Right ventricle myocardium inferior (tissue), 1 donor: Measurements from ENCODE around the gene ASTN2. TPM values are rescaled to one million over a fixed set of nuclear protein-coding genes. Genes with fewer than 3 reads are reported as not detected.

Experiments
- ATAC-seq: fragments of 200-7000 bp; cut with Tn5 transposase; one replicate; pipeline ENCODE4 v1.9.1; 2020; ENCODE audit warnings: mild to moderate bottlenecking, moderate library complexity
- DNase-seq: peaks from one replicate; pipeline ENCODE4 v3.0.0; 2021; ENCODE audit errors: missing footprints
- intact Hi-C: fragments of 100-400 bp; cut with DNase I; formaldehyde crosslinking; loops from one replicate; pipeline ENCODE4 v1.11.0; 2022
- total RNA-seq: library from RNA; stranded (reverse); fragmentation: NEBNext Ultra II Directional; extraction: Animal tissue kit (Norgen Biotek cat#: 25700); gene quantifications from one replicate; pipeline ENCODE4 v1.2.1, GENCODE V29; 2021
- donor health status: DM: no; HTN: yes; CAD: no; lungs with severe emphysema.

The ASTN2 gene
- total RNA-seq, 1 donor from 2014 or later = 8.3 TPM

GRCh38 chr9:116381350-116381749 lies 1033.5 kb downstream of the ASTN2 start:
- ATAC-seq = no peak
- intact Hi-C loops = no loop called here
- DNase-seq = no peak

GRCh38 chr9:116380496-116380995 lies 1034.3 kb downstream of the ASTN2 start:
- ATAC-seq = no peak
- DNase-seq = no peak
- intact Hi-C loops = no loop called here

GRCh38 chr9:116379821-116380220 lies 1035.0 kb downstream of the ASTN2 start:
- intact Hi-C loops = no loop called here
- no peak for DNase-seq

GRCh38 chr9:116378873-116379272 lies 1036.0 kb downstream of the ASTN2 start:
- no peak for DNase-seq
- no peak for ATAC-seq
- intact Hi-C loops = no loop called here

More at GRCh38 chr9:116379821-116380220, 1035.0 kb downstream of the ASTN2 start:
- no peak for ATAC-seq

GRCh38 chr9:116377179-116377798 lies 1037.6 kb downstream of the ASTN2 start:
- DNase-seq (no peak), ATAC-seq (no peak)

More at GRCh38 chr9:116377179-116377798, 1037.6 kb downstream of the ASTN2 start:
- intact Hi-C loops = no loop called here
